Fibroblast of skin of left quadriceps (primary cell): ENCODE measurements around the gene TTLL5.

Experiments used
- DNase-seq, 2 experiments: peaks; one replicate each; pipeline ENCODE4 v3.0.0-alpha.2; 2013; ENCODE audit warnings: low read depth in 2 of 2

The TTLL5 gene

GRCh38 chr14:75738192-75738591 is 77.1 kb downstream of the TTLL5 start:
- no peak for DNase-seq

DNA sequence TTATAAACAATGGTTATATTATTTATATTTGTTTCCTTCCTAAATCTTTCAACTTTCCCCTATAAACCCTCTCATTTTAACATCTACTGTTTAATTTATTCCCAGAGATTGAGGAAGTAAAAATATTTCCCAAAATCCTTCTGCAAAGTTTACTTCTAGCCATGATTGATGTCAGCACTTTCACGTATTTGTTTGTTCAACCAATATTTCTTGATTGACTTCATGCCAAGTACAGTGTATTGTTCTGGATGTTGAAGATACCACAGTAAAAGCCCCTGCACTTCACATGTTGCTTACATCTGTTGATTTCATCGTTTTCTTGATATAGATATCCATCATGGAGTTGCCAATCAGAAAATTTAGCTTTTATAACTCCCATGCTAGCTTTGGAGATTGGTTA is 81.8 kb downstream of the TTLL5 start:
- no peak for DNase-seq

GRCh38 chr14:75747899-75748298 is 86.9 kb downstream of the TTLL5 start:
- no peak for DNase-seq

DNA sequence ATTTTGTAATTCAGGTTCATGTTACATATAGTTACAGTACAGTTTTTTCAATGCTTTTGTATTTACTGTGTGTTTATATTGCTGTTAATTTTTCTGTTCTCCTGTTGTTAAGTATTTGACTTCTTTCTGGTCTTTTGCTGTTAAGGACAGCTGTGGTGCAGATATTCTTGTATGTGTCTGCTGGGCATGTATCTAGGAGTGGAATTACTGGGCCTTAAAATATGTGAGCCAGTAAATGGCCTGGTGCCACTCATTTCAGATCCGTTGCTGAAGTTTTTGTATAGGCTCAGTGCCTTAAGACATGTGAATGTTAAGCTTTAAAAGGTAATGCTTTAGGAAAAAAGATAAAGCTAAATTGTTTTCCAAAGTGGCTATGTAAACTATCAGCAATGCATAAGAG is 87.3 kb downstream of the TTLL5 start:
- no peak for DNase-seq

DNA sequence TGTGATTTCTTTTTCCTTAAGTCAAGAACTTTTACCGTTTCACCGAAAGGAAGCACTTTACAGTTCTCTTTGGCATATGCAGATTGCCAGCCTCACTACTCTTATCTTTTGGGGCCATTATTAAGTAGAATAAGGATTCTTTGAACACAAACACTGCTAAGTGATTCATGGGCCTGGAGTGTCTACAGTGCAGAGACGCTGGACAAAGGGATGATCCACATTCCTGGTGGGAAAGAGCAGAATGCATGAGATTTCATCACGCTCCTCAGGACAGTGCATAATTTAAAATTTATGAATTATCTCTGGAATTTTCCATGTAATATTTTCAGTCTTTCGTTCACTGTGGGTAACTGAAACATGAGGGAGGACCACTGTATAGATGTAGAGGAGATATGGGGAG is 90.2 kb downstream of the TTLL5 start:
- DNase-seq = peak; percentile 29 to 41

GRCh38 chr14:75752086-75752485 is 91.0 kb downstream of the TTLL5 start:
- no peak for DNase-seq

DNA sequence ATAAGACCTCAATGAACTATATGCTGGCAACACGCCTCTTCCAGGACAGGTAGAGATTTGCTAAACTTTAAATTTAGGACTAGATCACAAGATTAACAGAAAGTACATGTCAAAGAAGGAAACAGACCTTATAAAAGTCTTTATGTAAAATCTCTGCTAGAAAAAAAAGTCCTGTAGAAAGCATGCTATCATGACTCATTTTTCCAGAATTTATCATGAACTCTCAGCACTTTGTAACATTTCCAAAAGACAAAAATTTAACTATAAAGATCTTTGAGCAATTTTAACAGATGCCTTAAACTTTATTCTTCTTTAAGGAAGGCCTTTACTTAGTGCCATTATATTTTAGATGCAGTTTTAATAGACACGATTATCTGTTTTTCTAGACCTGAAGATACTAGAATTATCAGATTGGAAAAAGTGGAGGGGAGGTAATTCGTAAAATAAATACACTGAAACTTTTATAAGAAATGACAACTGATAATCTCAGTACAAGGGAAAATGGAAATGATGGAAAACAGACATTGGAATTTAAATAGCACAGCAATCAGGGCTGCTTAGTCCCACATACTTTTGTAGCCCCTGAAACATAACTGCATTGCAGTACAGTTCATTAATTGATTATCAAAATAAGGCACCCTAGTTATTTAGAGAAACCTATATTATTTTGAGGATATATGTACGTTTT is 92.0 kb downstream of the TTLL5 start:
- peak; percentile 22 to 26 for DNase-seq

GRCh38 chr14:75753696-75754095 is 92.7 kb downstream of the TTLL5 start:
- no peak for DNase-seq

- no peak for DNase-seq
Measured at GRCh38 chr14:75757644-75758402, 96.8 kb downstream of the TTLL5 start.

- DNase-seq = no peak
Measured at GRCh38 chr14:75764020-75764419, 103.0 kb downstream of the TTLL5 start.

DNA sequence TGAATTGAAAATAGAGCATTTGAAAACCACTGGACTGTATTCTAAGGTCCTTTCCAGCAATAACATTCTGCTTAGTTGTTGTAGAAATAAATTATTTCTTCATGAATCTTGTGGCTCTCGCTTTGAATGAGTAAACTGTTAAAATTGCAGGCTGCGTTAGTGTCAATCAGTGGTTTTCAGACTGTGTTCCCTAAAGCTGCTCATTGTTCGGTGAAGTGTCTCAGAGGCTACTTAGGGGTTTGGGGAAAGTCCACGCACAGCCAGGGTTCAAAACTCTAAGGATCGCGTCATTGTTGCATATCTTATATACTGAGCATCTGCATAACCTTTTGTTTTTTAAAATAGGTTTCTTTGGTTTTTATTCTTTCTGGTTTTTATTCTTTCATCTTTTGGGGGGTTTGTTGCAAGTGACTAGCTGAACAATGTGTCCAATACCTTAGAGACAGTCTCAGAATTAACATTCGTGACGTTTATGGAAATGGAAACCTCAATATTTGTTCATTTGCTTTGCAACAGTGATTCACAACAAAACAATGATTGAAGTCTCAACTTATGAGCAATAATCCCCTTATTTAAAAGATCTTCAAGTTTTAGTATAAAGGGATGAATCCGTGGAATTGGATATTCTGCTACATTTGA is 108.1 kb downstream of the TTLL5 start:
- no peak for DNase-seq

- DNase-seq = no peak
Measured at GRCh38 chr14:75770635-75771034, 109.6 kb downstream of the TTLL5 start.

- DNase-seq = no peak
Measured at GRCh38 chr14:75771595-75771994, 110.5 kb downstream of the TTLL5 start.

GRCh38 chr14:75773046-75773445 is 112.0 kb downstream of the TTLL5 start:
- no peak for DNase-seq

- DNase-seq = no peak
Measured at GRCh38 chr14:75781096-75781495, 120.0 kb downstream of the TTLL5 start.

DNA sequence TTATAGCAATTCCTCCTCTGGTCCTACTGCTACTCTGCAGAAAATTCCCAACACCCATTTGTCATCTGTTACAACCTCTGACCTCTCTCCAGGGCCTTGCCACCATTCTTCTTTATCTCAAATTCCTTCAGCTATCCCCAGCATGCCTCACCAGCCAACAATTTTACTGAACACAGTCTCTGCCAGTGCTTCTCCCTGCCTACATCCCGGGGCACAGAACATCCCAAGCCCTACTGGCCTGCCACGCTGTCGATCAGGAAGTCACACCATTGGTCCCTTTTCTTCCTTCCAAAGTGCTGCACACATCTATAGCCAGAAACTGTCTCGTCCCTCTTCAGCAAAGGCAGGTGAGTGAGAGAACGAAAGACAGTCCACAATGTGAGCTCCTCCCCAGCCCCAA is 122.1 kb downstream of the TTLL5 start:
- DNase-seq = no peak

GRCh38 chr14:75783602-75784313 is 122.7 kb downstream of the TTLL5 start:
- DNase-seq = no peak

GRCh38 chr14:75784314-75784686 is 123.3 kb downstream of the TTLL5 start:
- no peak for DNase-seq

GRCh38 chr14:75793806-75794205 is 132.8 kb downstream of the TTLL5 start:
- no peak for DNase-seq

GRCh38 chr14:75794615-75795038 is 133.6 kb downstream of the TTLL5 start:
- DNase-seq = peak; percentile 39 to 47

DNA sequence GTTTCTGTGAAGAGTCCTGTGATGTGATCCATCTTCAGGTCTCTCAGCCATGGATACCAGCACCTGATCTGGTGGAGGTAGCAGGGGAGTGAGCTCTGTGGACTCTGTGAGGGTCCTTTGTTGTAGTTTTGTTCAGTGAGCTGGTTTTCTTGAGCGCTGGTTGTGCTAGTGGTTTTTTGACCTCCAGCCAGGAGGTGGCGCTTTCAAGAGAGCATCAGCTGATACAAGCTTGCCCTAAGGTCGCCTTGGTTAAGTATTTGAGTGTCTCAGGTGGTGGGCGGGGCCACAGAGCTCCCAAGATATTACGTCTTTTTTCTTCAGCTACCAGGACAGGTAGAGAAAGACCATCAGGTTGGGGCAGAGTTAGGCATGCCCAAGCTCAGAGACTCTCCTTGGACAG is 139.7 kb downstream of the TTLL5 start:
- no peak for DNase-seq

DNA sequence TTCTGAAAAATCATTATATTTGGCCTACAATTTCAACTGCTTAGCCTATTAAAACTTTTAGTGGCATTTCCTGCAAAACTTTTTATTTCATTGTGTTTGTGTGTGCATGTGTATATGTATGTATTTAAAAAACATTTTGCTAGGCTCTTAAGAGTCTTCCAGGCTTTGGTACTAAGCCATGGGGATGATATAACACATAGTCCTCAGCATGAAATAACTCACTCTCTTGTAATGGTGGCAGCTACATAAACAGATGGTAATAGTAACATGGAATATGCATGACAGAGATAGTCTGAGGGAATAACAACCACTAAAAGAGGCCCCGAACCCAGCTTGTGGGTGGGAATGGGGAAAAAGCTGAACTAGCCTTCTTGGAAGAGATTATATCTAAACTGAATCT is 141.4 kb downstream of the TTLL5 start:
- no peak for DNase-seq
